ENCODE measurements around the gene RPS6KB2. TPM values are rescaled to one million over a fixed set of nuclear protein-coding genes. Genes with fewer than 3 reads are reported as not detected.
A peak's percentile ranks its signal among the peaks of the same experiment; 100 is the strongest.

Gene RPS6KB2
- total and polyA plus RNA-seq, 9 of the 15 experiments (the other 6 are each of a cell fraction or from before 2014, with no cell fraction given), result 0.42 to 122 (median 82.6) TPM

GRCh38 chr11:67468759-67469507 lies 40.6 kb downstream of the RPS6KB2 start, which contains the start of gene TMEM134 (continued):
- TF ChIP-seq ZBTB11 (CRISPR knock-in tag; IDR thresholded peaks at IDR 0.05) (0 out of 6 replicates have a peak, but pooled peaks of 1 of the 3 experiments have one; percentile 65), MNT (conservative IDR thresholded peaks at IDR 0.05) (peak; percentile 70 to 80; a peak in 3 of 4 replicates), GABPB1 (CRISPR knock-in tag; IDR thresholded peaks at IDR 0.05) (peak; percentile 78), GATAD2A (IDR thresholded peaks at IDR 0.05) (0 out of 2 replicates have a peak, but pooled peaks have one; percentile 80), MLLT1 (IDR thresholded peaks at IDR 0.05) (peak in 1 of 2 experiments; percentile 99; a peak in 2 of 4 replicates), BHLHE40 (IDR thresholded peaks at IDR 0.05; ENCODE audit: low read length) (peak; percentile 87), NCOR1 (IDR thresholded peaks at IDR 0.05) (no peak), VEZF1 (CRISPR knock-in tag; IDR thresholded peaks at IDR 0.05) (peak; percentile 86), HNRNPK (IDR thresholded peaks at IDR 0.05; ENCODE audit: low read depth, low read length, poor library complexity, severe bottlenecking) (no peak), NRF1 (conservative IDR thresholded peaks at IDR 0.05 in 1 of 2, IDR thresholded peaks at IDR 0.05 in 1 of 2) (peak; percentile 68 to 73), THAP12 (CRISPR knock-in tag; IDR thresholded peaks at IDR 0.05) (peak; percentile 81; the same call in 1 of the 2 replicates), ESRRA (IDR thresholded peaks at IDR 0.05; ENCODE audit: borderline replicate concordance, low read depth) (0 out of 2 replicates have a peak, but pooled peaks have one; percentile 42), CXXC5 (CRISPR knock-in tag; IDR thresholded peaks at IDR 0.05) (peak; percentile 70)

Measured in K562 (cell line).